ENCODE data around the gene MARK2. TPM values are rescaled to one million over a fixed set of nuclear protein-coding genes. Genes with fewer than 3 reads are reported as not detected.
A peak's percentile ranks its signal among the peaks of the same experiment; 100 is the strongest.

Gene MARK2
- polyA plus RNA-seq, 3 donors: 32.4 to 55.7 (median 33.3) TPM

DNA sequence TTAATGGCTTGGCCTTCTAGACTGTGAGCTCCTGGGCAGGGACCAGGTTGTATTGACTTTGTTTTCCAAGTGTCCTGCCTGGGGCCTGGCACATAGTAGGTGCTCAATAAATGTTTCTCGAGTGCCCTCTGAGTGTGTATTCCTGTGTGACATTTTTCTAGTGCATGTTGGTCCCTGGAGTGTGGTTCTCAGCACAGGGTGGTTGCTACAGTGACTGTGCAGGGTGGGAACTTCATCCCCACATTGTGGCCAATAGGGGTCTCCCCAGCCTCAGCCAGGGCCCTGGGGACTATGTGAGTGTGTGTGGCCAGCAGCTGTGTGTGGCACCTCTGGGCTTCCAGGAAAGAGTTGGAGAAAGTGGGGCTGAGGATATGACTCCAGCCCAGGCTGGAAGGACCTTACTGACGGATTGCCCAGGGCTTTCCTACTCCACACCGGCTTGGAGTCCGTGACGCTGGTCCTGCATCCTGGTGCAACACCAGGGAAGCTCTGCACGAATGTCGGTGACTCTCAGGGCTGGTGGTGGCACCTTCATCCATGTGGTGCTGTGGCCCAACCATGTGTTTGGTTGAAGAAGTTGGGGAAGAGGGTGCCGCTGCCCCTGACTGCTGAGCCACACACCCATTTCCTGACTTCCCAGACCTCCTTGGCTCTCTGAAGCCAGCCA, 9.0 kb upstream of the MARK2 start:
- Histone ChIP-seq H3K79me2 (ENCODE audit: insufficient read depth, low read length) (no peaks in the 10 kb centered on the region), H3K27ac (ENCODE audit: low read depth in 1 of 2, low read length in 2 of 2) (no peak overlapping the region), H3K4me3 (replicated peaks in 1 of 3; ENCODE audit: low read depth in 2 of 3, low read length in 3 of 3) (no peak overlapping the region), H3K9ac (ENCODE audit: insufficient read depth, low read length, poor library complexity, severe bottlenecking) (no peak overlapping the region), H3K27me3 (ENCODE audit: control insufficient read depth in 2 of 2, insufficient read depth in 2 of 2, low read length in 2 of 2) (no peaks in the 10 kb centered on the region), H4K20me1 (ENCODE audit: insufficient read depth, low read length) (peaks cover 12% of the 10 kb centered on the region), H3K36me3 (replicated peaks in 1 of 2; ENCODE audit: control insufficient read depth in 1 of 2, insufficient read depth in 2 of 2, low read length in 2 of 2) (peaks cover 11 to 21% of the 10 kb centered on the region in 2 donors), H3K4me1 (ENCODE audit: control insufficient read depth in 1 of 2, insufficient read depth in 2 of 2, low read length in 2 of 2) (peaks cover 5 to 8% of the 10 kb centered on the region in 2 donors), H3K4me2 (replicated peaks; ENCODE audit: extremely low read depth, low read length, poor library complexity, severe bottlenecking) (no peak overlapping the region), H2AFZ (ENCODE audit: insufficient read depth, low read depth, low read length, poor library complexity, severe bottlenecking) (no peak overlapping the region), H3K9me3 (replicated peaks in 1 of 2; ENCODE audit: control insufficient read depth in 1 of 2, insufficient read depth in 1 of 2, low read length in 2 of 2) (no peaks in the 10 kb centered on the region)
- H3K9me3 Mint-ChIP-seq: no peaks in the 10 kb centered on the region
- 98% methylated on average over 6 of the region's 8 CpGs for WGBS (ENCODE audit: insufficient coverage)
- intact Hi-C loops (cut with micrococcal nuclease): no loop called here
- no peak for TF ChIP-seq CTCF (IDR thresholded peaks at IDR 0.05)
- no peak overlapping the region for H3K4me3 Mint-ChIP-seq
- no peak for DNase-seq
- H3K36me3 Mint-ChIP-seq: peaks cover 9 to 24% of the 10 kb centered on the region in 2 donors
- peaks cover 7% of the 10 kb centered on the region for H3K4me1 Mint-ChIP-seq
- peak overlapping the region in 2 of 7 donors; percentile 30 to 69 for H3K27ac Mint-ChIP-seq
- H3K27me3 Mint-ChIP-seq (ENCODE audit: low read depth in 3 of 3): peaks cover 1 to 2% (median 2%) of the 10 kb centered on the region in 3 donors

- no peak for TF ChIP-seq CTCF (IDR thresholded peaks at IDR 0.05)
- Histone ChIP-seq H3K9ac (ENCODE audit: insufficient read depth, low read length, poor library complexity, severe bottlenecking) (no peak overlapping the region), H3K27me3 (ENCODE audit: control insufficient read depth in 2 of 2, insufficient read depth in 2 of 2, low read length in 2 of 2) (no peaks in the 10 kb centered on the region), H3K4me3 (replicated peaks in 1 of 3; ENCODE audit: low read depth in 2 of 3, low read length in 3 of 3) (no peak overlapping the region), H3K9me3 (replicated peaks in 1 of 2; ENCODE audit: control insufficient read depth in 1 of 2, insufficient read depth in 1 of 2, low read length in 2 of 2) (no peaks in the 10 kb centered on the region), H4K20me1 (ENCODE audit: insufficient read depth, low read length) (peaks cover 21% of the 10 kb centered on the region), H3K79me2 (ENCODE audit: insufficient read depth, low read length) (no peaks in the 10 kb centered on the region), H3K36me3 (replicated peaks in 1 of 2; ENCODE audit: control insufficient read depth in 1 of 2, insufficient read depth in 2 of 2, low read length in 2 of 2) (peaks cover 1 to 12% of the 10 kb centered on the region in 2 donors), H3K27ac (ENCODE audit: low read depth in 1 of 2, low read length in 2 of 2) (no peak overlapping the region), H3K4me1 (ENCODE audit: control insufficient read depth in 1 of 2, insufficient read depth in 2 of 2, low read length in 2 of 2) (peaks cover 5 to 8% of the 10 kb centered on the region in 2 donors), H3K4me2 (replicated peaks; ENCODE audit: extremely low read depth, low read length, poor library complexity, severe bottlenecking) (no peak overlapping the region), H2AFZ (ENCODE audit: insufficient read depth, low read depth, low read length, poor library complexity, severe bottlenecking) (no peak overlapping the region)
- no CpG with 5 or more reads among the region's 7 CpGs for WGBS (ENCODE audit: insufficient coverage)
- Mint-ChIP-seq H3K36me3 (peaks cover 7 to 21% of the 10 kb centered on the region in 2 donors), H3K4me3 (no peak overlapping the region), H3K27ac (no peak overlapping the region), H3K9me3 (no peaks in the 10 kb centered on the region), H3K4me1 (peaks cover 7% of the 10 kb centered on the region), H3K27me3 (ENCODE audit: low read depth in 3 of 3) (peaks cover 1 to 2% (median 2%) of the 10 kb centered on the region in 3 donors)
- DNase-seq: no peak
- intact Hi-C loops (cut with micrococcal nuclease): no loop called here
Observed at GRCh38 chr11:63831326-63831725, 7.6 kb upstream of the MARK2 start.

Measured in CD14-positive monocyte (primary cell).